PFSK-1 (cell line): ENCODE data around the gene ALOX5AP.

Experiments used
- SIN3A ChIP-seq: IDR thresholded peaks from 2 replicates; pipeline ENCODE4 v1.6.1; 2012; ENCODE audit warnings: mild to moderate bottlenecking, low read length, moderate library complexity, borderline replicate concordance; ENCODE audit not compliant: insufficient read depth
- TAF1 ChIP-seq: IDR thresholded peaks from 2 replicates; pipeline ENCODE4 v1.6.1; 2012; ENCODE audit warnings: low read length, control low read depth, borderline replicate concordance; ENCODE audit not compliant: insufficient read depth

GRCh38 chr13:30739237-30739528 lies 3.8 kb downstream of the ALOX5AP start:
- TF ChIP-seq TAF1: no peak
- no peak for TF ChIP-seq SIN3A
